Panc1 (cell line): ENCODE measurements around the gene MUC5AC. TPM values are rescaled to one million over a fixed set of nuclear protein-coding genes. Genes with fewer than 3 reads are reported as not detected.
"Not testable (repeated sequence)": the region's sequence is repeated elsewhere in the genome, so short reads cannot be mapped to it uniquely, and the experiment has no call there.

ENCODE experiments used
- ATAC-seq: fragments of 200-7000 bp; cut with Tn5 transposase; 2 replicates; pipeline ENCODE4 v1.9.1; 2020; ENCODE audit warnings: mild to moderate bottlenecking, moderate library complexity
- BruUV-seq: library from RNA; stranded (reverse); fragments of 400-500 nt; replicated peaks from 2 replicates; lab custom pipeline; 2021; lab: Mats Ljungman, UMichigan
- CTCF ChIA-PET: fragments of 300-600 bp; sonication (Branson Sonifier 250); formaldehyde crosslinking; loops from one replicate; lab custom pipeline; 2022; ENCODE audit warnings: antibody characterized with exemption; lab: Charles Lee
- POLR2A ChIA-PET: fragments of 300-600 bp; sonication (Branson Sonifier 250); formaldehyde crosslinking; loops from one replicate; lab custom pipeline; 2022; ENCODE audit warnings: antibody characterized with exemption; lab: Charles Lee
- DNase-seq: peaks from one replicate; pipeline ENCODE4 v3.0.0-alpha.2; 2010; ENCODE audit warnings: low read depth, low spot score
- H3K27ac ChIP-seq: 2 replicates; pipeline ENCODE4 v1.5.1; 2011; ENCODE audit warnings: mild to moderate bottlenecking, low read length, inconsistent platforms
- H3K27me3 ChIP-seq: fragments of 200-500 bp; sonication (Bioruptor generic); 2 replicates; pipeline ENCODE4 v1.6.0; 2014; ENCODE audit warnings: low read length, inconsistent platforms; ENCODE audit not compliant: control insufficient read depth, insufficient read depth
- H3K36me3 ChIP-seq: fragments of 200-500 bp; sonication (Bioruptor generic); 2 replicates; pipeline ENCODE4 v1.5.1; 2014; ENCODE audit warnings: inconsistent platforms, mild to moderate bottlenecking, low read length, moderate library complexity; ENCODE audit not compliant: control insufficient read depth, insufficient read depth
- H3K4me1 ChIP-seq: 2 replicates; pipeline ENCODE4 v1.5.1; 2011; ENCODE audit warnings: inconsistent platforms, mild to moderate bottlenecking, low read length, moderate library complexity; ENCODE audit not compliant: control insufficient read depth, insufficient read depth
- H3K4me3 ChIP-seq, 2 experiments: 2 replicates each; pipeline ENCODE4 v1.5.1; 2011 to 2012; ENCODE audit warnings: low read depth in 2 of 2, low read length in 2 of 2, mild to moderate bottlenecking in 2 of 2, inconsistent platforms in 1 of 2, moderate library complexity in 1 of 2
- H3K9me3 ChIP-seq: fragments of 200-500 bp; sonication (Bioruptor generic); 2 replicates; pipeline ENCODE4 v1.5.1; 2014; ENCODE audit warnings: low read depth, mild to moderate bottlenecking, inconsistent platforms, low read length, moderate library complexity; ENCODE audit not compliant: control insufficient read depth, insufficient read depth
- CTCF ChIP-seq: fragments of 450-650 bp; IDR thresholded peaks from 2 replicates; pipeline ENCODE4 v1.5.1; 2017; ENCODE audit warnings: mild to moderate bottlenecking
- POLR2AphosphoS5 ChIP-seq: IDR thresholded peaks from 2 replicates; pipeline ENCODE4 v1.6.1; 2012; ENCODE audit warnings: mild to moderate bottlenecking, low read depth, low read length, moderate library complexity
- REST ChIP-seq, 2 experiments: IDR thresholded peaks; 2 replicates each; pipeline ENCODE4 v1.6.1; 2011 to 2012; ENCODE audit warnings: low read depth in 2 of 2, control low read depth in 1 of 2, low read length in 1 of 2, mild to moderate bottlenecking in 1 of 2, moderate library complexity in 1 of 2; ENCODE audit not compliant: insufficient read depth in 1 of 2
- SIN3A ChIP-seq: IDR thresholded peaks from 2 replicates; pipeline ENCODE4 v1.6.1; 2012; ENCODE audit warnings: low read depth, mild to moderate bottlenecking, low read length, moderate library complexity, borderline replicate concordance; ENCODE audit not compliant: insufficient read depth
- TCF7L2 ChIP-seq: IDR thresholded peaks from 2 replicates; pipeline ENCODE4 v1.6.1; 2011; ENCODE audit warnings: mild to moderate bottlenecking, low read depth, low read length, inconsistent platforms
- in situ Hi-C: cut with HindIII; loops from 2 replicates; pipeline ENCODE4 v1.10.0; 2016; ENCODE audit warnings: low sequenced_read_pairs, low pct_unique_long_range_greater_than_20kb
- intact Hi-C: fragments of 100-400 bp; cut with micrococcal nuclease; formaldehyde crosslinking; loops from one replicate; pipeline ENCODE4 v1.10.0; 2022; ENCODE audit not compliant: unreplicated experiment
- total RNA-seq: library from RNA; stranded (reverse); gene quantifications from one replicate; pipeline ENCODE4 v1.2.1, GENCODE V29; 2021; ENCODE audit not compliant: unreplicated experiment

MUC5AC gene
- total RNA-seq, 1 experiment from 2014 or later: 0.03 TPM

GRCh38 chr11:1189816-1190215 lies 32.1 kb downstream of the MUC5AC start:
- BruUV-seq, intact Hi-C loops, ATAC-seq, H3K4me1 ChIP-seq, DNase-seq, H3K4me3 ChIP-seq, POLR2A ChIA-PET, H3K27ac ChIP-seq, in situ Hi-C loops, H3K36me3 ChIP-seq, H3K27me3 ChIP-seq, CTCF ChIA-PET, H3K9me3 ChIP-seq: not testable (repeated sequence)

GRCh38 chr11:1191786-1192470 lies 34.2 kb downstream of the MUC5AC start:
- H3K4me1 ChIP-seq, CTCF ChIA-PET, H3K27ac ChIP-seq, ATAC-seq, BruUV-seq, H3K27me3 ChIP-seq, POLR2A ChIA-PET, H3K4me3 ChIP-seq, intact Hi-C loops, DNase-seq, in situ Hi-C loops, H3K9me3 ChIP-seq, H3K36me3 ChIP-seq: not testable (repeated sequence)

DNA sequence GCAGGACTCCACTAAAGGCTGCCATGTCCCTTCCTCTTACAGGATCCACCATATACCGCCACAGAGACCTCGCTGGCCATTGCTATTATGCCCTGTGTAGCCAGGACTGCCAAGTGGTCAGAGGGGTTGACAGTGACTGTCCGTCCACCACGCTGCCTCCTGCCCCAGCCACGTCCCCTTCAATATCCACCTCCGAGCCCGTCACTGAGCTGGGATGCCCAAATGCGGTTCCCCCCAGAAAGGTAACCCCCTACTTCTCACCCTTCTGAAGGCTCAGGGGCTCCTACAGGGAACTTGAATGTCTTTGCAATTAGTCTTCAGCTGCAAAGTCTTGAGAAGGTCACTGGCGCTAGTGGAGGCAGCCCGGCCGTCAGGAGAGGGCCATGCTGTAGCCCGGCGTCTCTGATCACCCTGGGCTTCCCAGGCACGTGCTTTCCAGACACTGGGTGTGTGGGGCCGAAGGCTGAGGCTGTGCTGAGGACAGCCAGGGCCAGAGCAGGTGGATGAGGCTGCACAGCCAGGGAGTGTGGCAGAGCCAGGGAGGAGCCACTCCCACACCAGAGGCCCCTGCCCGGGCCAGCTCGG lies 35.1 kb downstream of the MUC5AC start:
- Histone ChIP-seq H3K36me3 (no peaks in the 10 kb centered on the region), H3K4me1 (no peaks in the 10 kb centered on the region), H3K27ac (no peak overlapping the region), H3K4me3 (no peak overlapping the region), H3K27me3 (no peaks in the 10 kb centered on the region), H3K9me3 (no peaks in the 10 kb centered on the region)
- intact Hi-C loops: no loop called here
- DNase-seq (no peak), ATAC-seq (no peak)
- ChIA-PET POLR2A (no interaction called here), CTCF (no interaction called here)
- no TSS peak for BruUV-seq
- in situ Hi-C loops: no loop called here
- TF ChIP-seq REST (IDR thresholded peaks at IDR 0.05; ENCODE audit: insufficient read depth in 1 of 2, low read depth in 2 of 2, low read length in 1 of 2) (no peak), TCF7L2 (no peak), SIN3A (no peak), CTCF (no peak), POLR2AphosphoS5 (no peak)
